GM21360 (cell line): Measurements from ENCODE around the gene OST4.
"Not testable (repeated sequence)": the region's sequence is repeated elsewhere in the genome, so short reads cannot be mapped to it uniquely, and the experiment has no call there.

Experiments
- ATAC-seq: cut with Tn5 transposase; IDR thresholded peaks from one replicate; pipeline ENCODE4 v1.9.1; 2021; ENCODE audit warnings: mild to moderate bottlenecking, moderate library complexity; ENCODE audit not compliant: unreplicated experiment

The OST4 gene

GRCh38 chr2:27071277-27071989 lies at the start of gene OST4:
OST4 (minus strand) TSS chr2:27071654.
- ATAC-seq, result peak; percentile 74

GRCh38 chr2:27119330-27119670 lies 47.8 kb upstream of the OST4 start:
- ATAC-seq, result not testable (repeated sequence)

GRCh38 chr2:27118525-27119329 lies 47.3 kb upstream of the OST4 start, which contains the start of gene CGREF1:
CGREF1 (minus strand) TSS chr2:27119128; CDS start chr2:27104366, 14,762 bp downstream.
- ATAC-seq, result no peak

GRCh38 chr2:27117995-27118524 lies 46.6 kb upstream of the OST4 start:
- no peak for ATAC-seq

- no peak for ATAC-seq
These were observed 44.1 kb upstream of the OST4 start for GRCh38 chr2:27115519-27115918.

- ATAC-seq, result not testable (repeated sequence)
These were observed 40.1 kb upstream of the OST4 start for GRCh38 chr2:27111392-27112078.

- not testable (repeated sequence) for ATAC-seq
These were observed 39.3 kb upstream of the OST4 start for GRCh38 chr2:27110603-27111352.

- no peak for ATAC-seq
These were observed 37.6 kb upstream of the OST4 start for GRCh38 chr2:27109083-27109482.

- ATAC-seq, result no peak
These were observed 36.8 kb upstream of the OST4 start for GRCh38 chr2:27108221-27108620.

- ATAC-seq, result no peak
These were observed 34.5 kb upstream of the OST4 start for GRCh38 chr2:27105981-27106380.

GRCh38 chr2:27102329-27102728 lies 30.9 kb upstream of the OST4 start:
- no peak for ATAC-seq

- no peak for ATAC-seq
These were observed 28.6 kb upstream of the OST4 start for GRCh38 chr2:27100036-27100435.

- ATAC-seq, result no peak
These were observed 28.0 kb upstream of the OST4 start for GRCh38 chr2:27099334-27099955.

GRCh38 chr2:27097341-27097740 lies 25.9 kb upstream of the OST4 start:
- ATAC-seq, result no peak

GRCh38 chr2:27096748-27097297 lies 25.4 kb upstream of the OST4 start:
- no peak for ATAC-seq

- ATAC-seq, result no peak
These were observed 24.5 kb upstream of the OST4 start for GRCh38 chr2:27095745-27096651.

GRCh38 chr2:27095427-27095744 lies 23.9 kb upstream of the OST4 start:
- ATAC-seq, result no peak

- ATAC-seq, result no peak
These were observed 23.0 kb upstream of the OST4 start for GRCh38 chr2:27094353-27094984.
